Ishikawa (cell line): ENCODE data around the gene METTL8.
A peak's percentile ranks its signal among the peaks of the same experiment; 100 is the strongest.

ENCODE experiments used
- CEBPB ChIP-seq: IDR thresholded peaks from 2 replicates; pipeline ENCODE4 v1.6.1; 2012
- CREB1 ChIP-seq: IDR thresholded peaks from 2 replicates; pipeline ENCODE4 v1.6.1; 2012; ENCODE audit warnings: low read depth
- EGR1 ChIP-seq: IDR thresholded peaks from 2 replicates; pipeline ENCODE4 v1.6.1; 2012
- EP300 ChIP-seq: IDR thresholded peaks from 2 replicates; pipeline ENCODE4 v1.6.1; 2012; ENCODE audit warnings: borderline replicate concordance
- FOXM1 ChIP-seq: IDR thresholded peaks from 2 replicates; pipeline ENCODE4 v1.6.1; 2012; ENCODE audit warnings: low read depth, borderline replicate concordance
- NFIC ChIP-seq: IDR thresholded peaks from 2 replicates; pipeline ENCODE4 v1.6.1; 2012
- RAD21 ChIP-seq: IDR thresholded peaks from 2 replicates; pipeline ENCODE4 v1.6.1; 2012; ENCODE audit warnings: low read depth
- TAF1 ChIP-seq: IDR thresholded peaks from 2 replicates; pipeline ENCODE4 v1.6.1; 2012; ENCODE audit warnings: low read depth, mild to moderate bottlenecking
- TCF12 ChIP-seq: IDR thresholded peaks from 2 replicates; pipeline ENCODE4 v1.6.1; 2012; ENCODE audit warnings: low read depth
- TEAD4 ChIP-seq: IDR thresholded peaks from 2 replicates; pipeline ENCODE4 v1.6.1; 2012
- YY1 ChIP-seq: IDR thresholded peaks from 2 replicates; pipeline ENCODE4 v1.6.1; 2012; ENCODE audit warnings: low read depth
- ZBTB7A ChIP-seq: IDR thresholded peaks from 2 replicates; pipeline ENCODE4 v1.6.1; 2012; ENCODE audit warnings: low read depth
- TF ChIP-seq, protein P1 (sequence below): IDR thresholded peaks from 2 replicates; pipeline ENCODE4 v1.6.1; 2012
- TF ChIP-seq, protein P2 (sequence below): IDR thresholded peaks from 2 replicates; pipeline ENCODE4 v1.6.1; 2012
- TF ChIP-seq, protein P3 (sequence below): IDR thresholded peaks from 2 replicates; pipeline ENCODE4 v1.6.1; 2012; ENCODE audit warnings: low read depth, mild to moderate bottlenecking

Gene METTL8

DNA sequence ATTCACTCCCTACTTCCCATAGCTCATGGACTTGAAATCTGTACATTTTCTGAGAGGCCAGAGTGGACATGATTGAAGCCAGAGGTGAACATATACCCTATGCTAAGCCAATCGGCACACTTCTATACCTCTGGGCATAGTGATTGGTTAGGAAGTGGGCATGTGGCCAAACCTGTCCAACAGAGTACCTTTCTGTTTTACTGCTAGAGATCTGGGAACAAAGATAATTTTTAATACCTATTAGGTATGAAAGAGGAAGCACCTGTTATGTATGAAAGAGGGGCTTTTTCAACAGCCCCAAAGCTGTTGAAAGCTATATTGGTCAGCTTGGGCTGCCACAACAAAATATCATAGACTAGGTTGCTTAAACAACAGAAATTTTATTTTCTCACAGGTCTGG, 27.7 kb downstream of the METTL8 start:
- no peak for TF ChIP-seq FOXM1
- TF ChIP-seq CEBPB = no peak

DNA sequence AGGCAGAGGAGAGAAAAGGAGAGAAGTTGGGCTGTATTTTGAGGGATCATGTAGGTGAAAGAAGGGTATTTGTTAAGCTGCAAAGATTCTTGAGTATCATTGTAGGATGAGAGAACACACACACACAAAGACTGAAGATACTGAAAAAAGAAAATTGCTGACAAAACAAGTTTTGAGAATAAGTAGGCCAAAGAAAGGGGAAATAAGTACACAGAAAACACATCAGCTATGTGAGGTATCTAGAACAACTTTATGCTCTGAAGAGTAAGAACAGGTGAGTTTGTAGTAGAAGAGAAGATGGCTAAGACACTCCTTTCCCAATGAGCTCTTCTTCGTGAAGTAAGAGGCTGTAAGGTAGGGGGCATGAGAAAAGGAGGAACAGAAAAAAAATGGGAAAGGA, 28.2 kb downstream of the METTL8 start:
- TF ChIP-seq ZBTB7A (no peak), EGR1 (no peak), TCF12 (no peak), CREB1 (no peak), TEAD4 (no peak), CEBPB (no peak), EP300 (no peak), RAD21 (no peak), FOXM1 (no peak), NFIC (no peak), TAF1 (no peak), YY1 (no peak)
- TF ChIP-seq, protein P1, sequence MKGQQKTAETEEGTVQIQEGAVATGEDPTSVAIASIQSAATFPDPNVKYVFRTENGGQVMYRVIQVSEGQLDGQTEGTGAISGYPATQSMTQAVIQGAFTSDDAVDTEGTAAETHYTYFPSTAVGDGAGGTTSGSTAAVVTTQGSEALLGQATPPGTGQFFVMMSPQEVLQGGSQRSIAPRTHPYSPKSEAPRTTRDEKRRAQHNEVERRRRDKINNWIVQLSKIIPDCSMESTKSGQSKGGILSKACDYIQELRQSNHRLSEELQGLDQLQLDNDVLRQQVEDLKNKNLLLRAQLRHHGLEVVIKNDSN = no peak
- TF ChIP-seq, protein P2, sequence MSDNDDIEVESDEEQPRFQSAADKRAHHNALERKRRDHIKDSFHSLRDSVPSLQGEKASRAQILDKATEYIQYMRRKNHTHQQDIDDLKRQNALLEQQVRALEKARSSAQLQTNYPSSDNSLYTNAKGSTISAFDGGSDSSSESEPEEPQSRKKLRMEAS = no peak

DNA sequence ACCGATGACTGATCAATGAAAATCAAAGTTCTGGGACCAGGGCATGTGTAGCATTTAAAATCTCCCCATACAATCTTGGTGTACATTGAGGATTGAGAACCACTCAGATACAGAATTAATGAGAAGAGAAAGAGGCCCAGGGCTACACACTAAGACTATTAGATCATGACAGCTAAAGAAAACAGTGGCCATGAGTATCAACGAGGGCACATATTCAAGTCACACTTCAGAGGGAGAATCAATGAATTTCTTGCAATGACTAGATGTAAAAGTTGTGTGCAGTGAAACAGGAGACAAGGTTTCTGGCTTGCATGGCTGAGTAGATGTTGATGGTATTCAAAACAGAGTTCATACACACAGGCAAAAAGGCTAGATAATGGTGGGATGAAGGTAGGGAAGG, 29.1 kb downstream of the METTL8 start:
- no peak for TF ChIP-seq CEBPB
- no peak for TF ChIP-seq TAF1
- TF ChIP-seq, protein P3, sequence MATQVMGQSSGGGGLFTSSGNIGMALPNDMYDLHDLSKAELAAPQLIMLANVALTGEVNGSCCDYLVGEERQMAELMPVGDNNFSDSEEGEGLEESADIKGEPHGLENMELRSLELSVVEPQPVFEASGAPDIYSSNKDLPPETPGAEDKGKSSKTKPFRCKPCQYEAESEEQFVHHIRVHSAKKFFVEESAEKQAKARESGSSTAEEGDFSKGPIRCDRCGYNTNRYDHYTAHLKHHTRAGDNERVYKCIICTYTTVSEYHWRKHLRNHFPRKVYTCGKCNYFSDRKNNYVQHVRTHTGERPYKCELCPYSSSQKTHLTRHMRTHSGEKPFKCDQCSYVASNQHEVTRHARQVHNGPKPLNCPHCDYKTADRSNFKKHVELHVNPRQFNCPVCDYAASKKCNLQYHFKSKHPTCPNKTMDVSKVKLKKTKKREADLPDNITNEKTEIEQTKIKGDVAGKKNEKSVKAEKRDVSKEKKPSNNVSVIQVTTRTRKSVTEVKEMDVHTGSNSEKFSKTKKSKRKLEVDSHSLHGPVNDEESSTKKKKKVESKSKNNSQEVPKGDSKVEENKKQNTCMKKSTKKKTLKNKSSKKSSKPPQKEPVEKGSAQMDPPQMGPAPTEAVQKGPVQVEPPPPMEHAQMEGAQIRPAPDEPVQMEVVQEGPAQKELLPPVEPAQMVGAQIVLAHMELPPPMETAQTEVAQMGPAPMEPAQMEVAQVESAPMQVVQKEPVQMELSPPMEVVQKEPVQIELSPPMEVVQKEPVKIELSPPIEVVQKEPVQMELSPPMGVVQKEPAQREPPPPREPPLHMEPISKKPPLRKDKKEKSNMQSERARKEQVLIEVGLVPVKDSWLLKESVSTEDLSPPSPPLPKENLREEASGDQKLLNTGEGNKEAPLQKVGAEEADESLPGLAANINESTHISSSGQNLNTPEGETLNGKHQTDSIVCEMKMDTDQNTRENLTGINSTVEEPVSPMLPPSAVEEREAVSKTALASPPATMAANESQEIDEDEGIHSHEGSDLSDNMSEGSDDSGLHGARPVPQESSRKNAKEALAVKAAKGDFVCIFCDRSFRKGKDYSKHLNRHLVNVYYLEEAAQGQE = no peak
- no peak for TF ChIP-seq FOXM1
- TF ChIP-seq RAD21 = no peak
- TF ChIP-seq ZBTB7A = no peak
- TF ChIP-seq TEAD4 = no peak
- no peak for TF ChIP-seq EGR1
- TF ChIP-seq, protein P1 = no peak
- no peak for TF ChIP-seq NFIC
- TF ChIP-seq EP300 = no peak
- no peak for TF ChIP-seq CREB1
- TF ChIP-seq TCF12 = no peak
- no peak for TF ChIP-seq YY1
- TF ChIP-seq, protein P2 = no peak

DNA sequence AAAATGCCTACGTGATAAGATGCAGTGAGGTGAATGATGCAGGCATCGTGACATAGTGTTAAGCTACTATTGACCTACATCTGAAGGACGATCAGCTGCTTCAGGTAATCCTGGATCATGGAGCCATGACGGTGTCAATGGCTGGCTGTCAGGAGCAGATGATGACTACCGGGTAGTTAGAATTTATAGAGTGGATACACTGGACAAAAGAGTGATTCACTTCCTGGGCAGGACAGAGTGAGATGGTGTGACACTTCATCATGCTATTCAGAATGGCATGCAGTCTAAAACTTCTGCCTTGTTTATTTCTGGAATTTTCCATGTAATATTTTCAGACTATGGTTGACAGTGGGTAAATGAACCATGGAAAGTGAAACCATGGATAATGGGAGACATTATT, 29.5 kb downstream of the METTL8 start:
- TF ChIP-seq, protein P1 = no peak
- TF ChIP-seq FOXM1 (no peak), EP300 (peak; percentile 33; the same call in 1 of the 2 replicates), CEBPB (no peak), EGR1 (no peak)

DNA sequence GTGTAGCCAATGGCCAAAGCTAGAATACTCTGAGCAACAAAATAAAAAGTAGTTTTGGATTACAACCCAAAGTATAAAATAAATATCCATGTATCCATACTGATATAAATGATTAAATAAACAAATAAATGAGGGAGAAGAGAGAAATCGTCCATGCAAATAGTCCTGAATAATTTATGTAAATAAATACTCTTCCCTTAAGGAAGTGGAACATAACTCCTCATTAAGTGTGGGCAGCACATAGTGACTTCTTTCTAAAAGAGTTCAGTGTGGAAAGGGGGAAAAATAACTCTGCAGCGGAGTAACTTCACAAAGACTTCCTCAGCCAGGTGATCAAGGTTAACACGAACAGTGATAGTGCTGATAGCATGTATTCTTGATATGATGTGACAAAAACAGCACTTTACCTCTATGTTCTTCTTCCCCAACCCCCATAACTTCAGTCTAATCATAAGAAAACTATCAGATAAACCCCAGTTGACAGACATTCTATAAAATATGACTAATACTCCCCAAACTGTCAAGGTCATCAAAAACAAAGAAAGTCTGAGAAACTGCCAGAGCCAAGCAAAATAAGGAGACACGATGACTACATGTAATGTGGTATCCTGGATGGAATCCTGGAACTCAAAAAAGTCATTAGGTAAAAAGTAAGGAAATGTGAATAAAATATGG, 30.7 kb downstream of the METTL8 start:
- TF ChIP-seq TEAD4 (no peak), CEBPB (no peak), FOXM1 (no peak), ZBTB7A (no peak), RAD21 (no peak), CREB1 (no peak), TCF12 (no peak), YY1 (no peak), TAF1 (no peak), EGR1 (no peak), NFIC (no peak), EP300 (no peak)
- TF ChIP-seq, protein P3 = no peak
- TF ChIP-seq, protein P1 = no peak
- TF ChIP-seq, protein P2 = no peak
